HG02610 (cell line): ENCODE measurements around the gene ADAMTSL3.

Experiments
- ATAC-seq: cut with Tn5 transposase; IDR thresholded peaks from one replicate; pipeline ENCODE4 v1.9.1; 2021; ENCODE audit warnings: mild to moderate bottlenecking, moderate library complexity; ENCODE audit not compliant: unreplicated experiment

The ADAMTSL3 gene

DNA sequence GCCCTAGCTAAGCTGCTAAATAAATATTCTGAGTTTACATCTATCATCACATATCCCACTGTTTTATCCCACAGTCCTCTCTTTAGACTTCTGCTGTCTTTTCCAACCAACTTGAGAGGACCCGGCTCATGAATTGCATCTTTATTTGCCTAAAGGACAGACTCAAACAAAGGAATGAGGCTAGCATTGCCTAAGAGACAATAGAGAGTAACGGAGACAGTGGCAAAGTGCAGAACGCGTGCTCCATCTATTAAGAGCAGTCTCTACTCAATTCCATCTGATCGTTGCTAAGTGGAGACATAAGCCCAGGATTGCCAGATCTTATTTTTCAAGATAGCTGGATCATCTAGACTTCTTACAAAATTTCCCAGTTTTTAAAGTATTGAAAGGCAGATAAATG is 2.3 kb downstream of the ADAMTSL3 start:
- no peak for ATAC-seq

DNA sequence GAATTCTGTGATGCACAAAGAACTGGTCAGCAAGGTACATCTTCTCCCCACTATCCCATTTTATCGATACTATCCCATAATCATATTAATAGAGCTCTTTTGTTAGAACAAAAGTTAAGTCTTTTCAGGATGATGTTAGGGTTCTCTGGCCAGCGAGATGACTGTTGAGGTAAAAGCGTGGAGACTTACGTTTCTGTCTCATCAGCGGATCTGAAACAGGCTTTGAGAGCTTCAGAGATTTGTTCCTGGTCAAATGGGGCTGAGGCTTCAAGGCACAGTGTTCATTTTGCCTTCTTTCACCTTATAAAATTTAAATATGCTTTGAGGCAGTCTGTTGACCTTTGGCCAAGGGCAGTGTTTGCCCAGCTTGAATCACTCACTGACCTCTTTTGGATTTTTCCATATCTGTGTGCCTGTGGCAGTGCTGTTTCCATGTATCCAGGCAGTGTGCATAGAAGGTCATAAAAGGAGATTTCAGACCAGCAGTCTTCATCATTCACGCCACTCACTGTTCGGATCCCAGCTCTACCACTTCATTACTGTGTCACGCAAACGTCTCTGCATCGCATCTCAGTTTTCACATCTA is 3.1 kb downstream of the ADAMTSL3 start:
- ATAC-seq: no peak

DNA sequence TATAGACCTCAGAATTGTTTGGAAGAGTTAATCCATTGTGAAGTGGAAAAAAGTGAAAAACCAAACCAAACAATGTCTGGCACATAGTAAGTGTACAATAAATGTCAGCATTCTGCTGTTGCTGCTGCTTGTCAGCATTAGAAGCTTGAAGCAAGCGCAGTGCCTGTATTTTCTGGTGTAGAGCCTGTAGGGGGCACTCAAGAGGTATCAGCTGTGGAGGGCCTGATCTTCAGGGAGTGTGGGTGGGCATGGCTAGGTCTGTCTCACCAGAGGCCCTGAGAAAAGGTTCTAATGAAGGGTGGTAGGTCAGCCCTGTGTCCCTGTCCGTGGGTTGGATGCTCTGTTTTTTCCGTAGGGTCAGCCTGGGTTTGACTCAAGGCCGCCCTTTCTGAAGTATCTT is 3.6 kb downstream of the ADAMTSL3 start:
- ATAC-seq: no peak

DNA sequence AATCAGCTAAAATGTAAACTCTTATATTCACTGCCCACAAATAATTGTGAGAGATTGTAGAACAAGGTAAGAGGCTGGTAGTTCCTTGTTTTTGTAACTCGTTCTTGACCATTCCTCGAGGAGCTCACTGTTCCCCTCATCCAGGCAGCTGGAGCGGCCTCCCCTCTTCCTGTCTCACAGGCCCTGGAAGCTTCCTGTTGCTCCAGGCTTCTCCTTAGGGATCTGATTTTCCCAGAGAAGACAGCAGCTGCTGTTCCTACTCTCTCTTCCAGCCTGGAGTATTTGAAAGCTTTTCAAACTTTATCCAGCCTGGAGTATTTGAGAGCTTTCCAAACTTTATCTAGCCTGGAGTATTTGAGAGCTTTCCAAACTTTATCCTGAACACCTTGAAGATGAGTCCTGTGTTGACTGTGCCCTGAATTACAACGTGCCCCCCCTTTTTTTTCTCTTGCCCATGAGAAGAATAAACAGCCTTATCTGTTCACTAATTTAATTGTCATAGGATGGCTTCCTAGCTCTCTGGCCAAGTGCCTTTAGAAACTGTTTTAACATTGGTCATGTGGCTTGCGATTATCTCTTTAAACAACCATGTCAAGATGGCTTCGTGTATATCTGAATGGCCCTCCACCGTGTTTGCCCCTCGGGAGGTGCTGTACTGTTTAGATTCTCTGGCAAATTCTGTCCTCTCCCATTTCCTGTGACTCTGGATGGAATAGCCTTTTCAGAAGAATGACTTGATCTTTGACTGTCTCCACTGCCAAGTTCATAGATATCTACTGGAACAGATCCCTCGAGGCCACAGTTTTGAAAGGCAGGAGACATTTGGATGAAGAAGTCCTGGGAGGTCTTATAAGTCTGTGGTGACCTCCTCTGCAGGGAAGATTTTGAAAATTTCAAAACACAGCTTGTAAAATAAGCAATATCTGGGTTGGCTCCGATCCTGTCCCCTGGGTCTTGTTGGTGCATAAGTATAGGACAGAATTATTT is 4.8 kb downstream of the ADAMTSL3 start:
- ATAC-seq: no peak

DNA sequence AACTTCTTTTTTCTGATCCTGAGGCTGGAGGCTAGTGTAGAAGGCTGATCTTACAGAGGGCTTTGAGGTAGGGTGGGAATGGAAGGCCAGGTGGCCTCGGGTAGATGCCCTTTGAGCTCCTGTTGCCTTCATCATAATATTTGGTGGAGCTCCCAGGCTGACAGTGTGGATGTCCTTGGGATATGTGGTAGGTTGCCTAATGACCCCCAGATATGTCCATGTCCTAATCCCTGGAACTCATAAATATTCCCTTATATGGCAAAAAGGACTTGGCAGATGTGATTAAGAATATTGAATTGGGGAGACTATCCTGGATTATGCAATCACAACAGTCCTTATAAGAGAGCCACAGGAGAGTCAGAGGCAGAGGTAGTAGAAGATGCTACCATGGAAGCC is 5.5 kb downstream of the ADAMTSL3 start:
- no peak for ATAC-seq

DNA sequence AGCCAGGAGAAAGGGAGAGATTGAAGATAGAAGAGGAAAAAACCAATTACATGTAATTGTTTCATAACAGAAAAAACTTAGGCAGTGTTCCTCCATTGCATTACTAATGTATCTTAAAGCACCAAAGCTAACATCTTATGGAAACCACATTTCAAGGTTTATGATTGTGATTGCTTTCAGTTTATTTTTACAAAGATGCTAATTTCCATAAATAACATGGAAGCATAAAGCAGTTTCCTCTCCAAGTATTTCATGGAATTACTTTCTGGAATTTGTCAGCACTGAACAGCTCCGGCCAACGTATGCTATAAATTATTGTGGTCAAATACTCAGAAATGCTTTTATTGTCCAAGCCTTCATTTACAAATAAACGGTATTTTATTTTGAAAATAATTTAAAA is 11.6 kb downstream of the ADAMTSL3 start:
- no peak for ATAC-seq

DNA sequence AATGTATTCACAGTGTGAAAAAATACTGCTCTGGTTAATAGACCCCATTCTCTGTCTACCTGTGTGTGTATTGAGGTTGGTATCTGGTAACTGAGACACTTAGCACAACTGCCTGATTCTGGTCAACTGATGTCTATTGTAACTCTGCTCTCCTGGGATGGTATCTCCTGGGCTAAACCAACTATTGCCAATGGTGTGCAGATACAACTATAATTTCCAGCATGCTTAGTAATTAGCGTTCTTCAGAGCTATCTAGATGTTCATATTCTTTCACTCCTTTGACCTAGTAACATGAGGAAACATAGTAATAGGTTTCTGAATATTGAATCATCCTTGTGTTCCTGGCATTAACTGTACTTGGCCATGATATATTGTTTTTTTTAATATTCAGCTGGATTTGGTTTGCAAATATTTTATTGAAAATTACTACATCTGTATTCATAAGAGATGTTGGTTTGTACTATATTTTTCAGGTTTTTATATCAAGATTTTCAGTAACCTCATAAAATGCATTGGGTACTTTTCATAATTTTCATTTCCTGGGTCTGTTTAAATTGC is 16.8 kb downstream of the ADAMTSL3 start:
- ATAC-seq: no peak

DNA sequence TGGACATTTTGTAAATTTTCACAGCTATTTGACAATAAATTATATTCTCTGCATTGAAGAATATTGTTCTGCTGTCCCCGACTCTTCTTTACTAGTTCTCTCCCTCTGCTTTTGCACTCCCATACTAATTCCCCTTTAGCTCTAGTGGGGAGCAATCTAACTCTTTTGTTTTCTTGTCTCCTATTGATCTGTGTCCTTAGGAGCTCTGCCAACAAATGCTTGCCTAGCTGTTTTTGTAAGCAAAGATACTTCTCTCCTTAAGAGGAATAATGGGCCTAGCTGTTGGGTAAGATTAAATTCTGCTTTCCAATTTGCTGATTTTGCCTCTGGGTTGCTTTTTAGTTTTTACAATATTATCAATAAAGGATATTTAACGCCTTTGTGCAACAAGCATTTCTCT is 17.7 kb downstream of the ADAMTSL3 start:
- ATAC-seq: no peak

DNA sequence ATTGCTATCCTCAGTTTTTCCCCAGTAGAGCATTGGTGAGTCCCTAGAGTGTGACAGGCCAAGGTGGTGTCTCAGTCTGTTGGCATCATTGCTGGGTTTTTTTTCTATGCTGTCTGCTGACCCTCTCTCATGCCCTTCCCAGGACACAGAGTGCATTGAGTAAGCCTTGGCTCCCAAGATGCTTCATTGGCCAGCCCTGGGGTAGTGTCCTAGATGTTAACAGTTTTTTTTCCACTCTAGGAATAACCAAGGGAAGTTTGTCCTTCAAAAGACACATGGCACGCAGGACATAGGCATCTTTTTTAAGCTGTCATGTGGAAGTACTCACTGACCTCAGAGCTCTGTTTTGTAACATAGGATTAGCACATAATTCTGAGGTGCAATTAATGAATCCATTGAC is 19.5 kb downstream of the ADAMTSL3 start:
- no peak for ATAC-seq

DNA sequence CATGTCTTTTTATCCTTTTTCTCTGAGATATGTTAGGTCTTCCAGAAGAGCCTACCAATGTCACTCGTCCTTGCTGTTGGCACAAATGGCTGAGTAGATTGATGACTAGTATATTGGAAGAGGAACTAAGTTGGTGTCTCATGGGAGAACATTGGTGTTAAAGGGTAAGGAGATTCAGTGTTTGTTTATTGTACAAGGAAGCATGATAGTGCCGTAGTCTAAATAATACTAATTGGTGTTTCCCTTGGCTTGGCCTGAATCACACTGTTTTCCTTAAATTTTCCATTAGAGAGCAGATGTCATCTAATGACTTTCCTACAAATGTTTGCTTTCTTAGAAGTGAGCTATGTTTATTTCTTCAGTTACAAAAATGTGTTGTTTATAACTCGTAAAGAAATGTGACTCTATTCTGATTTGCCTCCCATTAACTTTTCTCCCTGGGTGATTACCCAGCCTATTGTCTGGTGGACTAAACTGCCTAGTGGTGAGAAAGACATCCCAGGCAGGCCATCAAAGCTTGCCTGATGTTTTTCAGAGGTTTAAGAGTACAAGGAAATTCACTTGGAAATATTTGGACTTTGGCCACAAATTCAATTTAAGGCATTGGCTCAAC is 28.7 kb downstream of the ADAMTSL3 start:
- ATAC-seq: no peak

DNA sequence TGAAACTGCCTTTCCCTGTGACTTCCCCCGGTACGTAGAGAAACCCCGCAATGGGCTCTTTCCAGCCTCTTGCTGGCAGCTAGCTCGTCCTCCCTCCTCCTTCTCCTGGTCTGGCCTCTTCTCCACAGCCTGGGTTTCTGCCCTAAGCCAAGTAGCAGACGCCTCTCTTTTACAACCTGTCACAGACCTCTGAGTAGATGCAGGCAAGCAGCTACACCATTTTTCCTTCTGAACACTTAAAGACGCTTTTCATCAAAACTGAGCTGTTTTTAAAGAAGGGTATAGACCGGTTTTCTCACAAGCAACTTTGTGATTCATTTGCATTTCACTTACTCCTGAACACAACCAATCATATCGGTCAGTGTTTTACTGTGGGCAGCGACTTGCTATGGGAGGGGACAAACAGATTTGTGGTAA is 32.0 kb downstream of the ADAMTSL3 start:
- ATAC-seq: no peak

DNA sequence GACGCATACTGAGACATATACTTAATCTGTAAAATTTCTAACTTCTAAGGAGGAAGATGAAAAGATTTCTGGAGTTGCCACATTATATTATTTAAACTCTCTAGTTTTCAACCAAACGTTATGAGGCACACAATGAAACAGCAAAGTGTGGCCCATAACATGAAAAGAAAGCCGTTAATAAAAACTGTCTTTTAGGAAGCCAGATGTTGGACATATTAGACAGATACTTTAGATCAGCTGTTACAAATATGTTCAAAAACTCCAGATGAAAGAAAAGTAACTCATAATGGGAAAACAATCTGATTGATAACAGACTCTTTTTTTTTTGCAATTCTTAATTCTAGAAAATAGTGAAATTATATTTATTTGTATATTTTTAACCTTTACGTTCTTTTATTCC is 34.3 kb downstream of the ADAMTSL3 start:
- no peak for ATAC-seq

DNA sequence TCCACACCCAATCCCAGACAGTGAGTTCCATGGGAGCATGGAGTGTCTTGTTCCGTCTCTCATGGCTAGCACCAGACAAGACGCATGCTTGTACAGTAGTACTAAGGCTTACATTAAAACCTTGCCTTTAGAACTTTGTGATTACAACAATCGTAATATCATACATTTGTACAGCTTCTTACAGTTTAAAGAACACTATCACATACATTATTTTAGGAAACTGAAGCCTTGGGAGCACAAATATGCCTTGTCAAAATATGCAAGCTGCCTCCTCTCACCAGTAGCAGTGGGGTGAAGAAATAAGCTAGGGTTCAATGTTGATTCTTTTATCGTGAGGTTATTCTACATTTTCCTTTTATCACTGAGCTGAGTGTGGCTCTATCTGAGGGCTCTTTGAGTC is 36.8 kb downstream of the ADAMTSL3 start:
- ATAC-seq: no peak

DNA sequence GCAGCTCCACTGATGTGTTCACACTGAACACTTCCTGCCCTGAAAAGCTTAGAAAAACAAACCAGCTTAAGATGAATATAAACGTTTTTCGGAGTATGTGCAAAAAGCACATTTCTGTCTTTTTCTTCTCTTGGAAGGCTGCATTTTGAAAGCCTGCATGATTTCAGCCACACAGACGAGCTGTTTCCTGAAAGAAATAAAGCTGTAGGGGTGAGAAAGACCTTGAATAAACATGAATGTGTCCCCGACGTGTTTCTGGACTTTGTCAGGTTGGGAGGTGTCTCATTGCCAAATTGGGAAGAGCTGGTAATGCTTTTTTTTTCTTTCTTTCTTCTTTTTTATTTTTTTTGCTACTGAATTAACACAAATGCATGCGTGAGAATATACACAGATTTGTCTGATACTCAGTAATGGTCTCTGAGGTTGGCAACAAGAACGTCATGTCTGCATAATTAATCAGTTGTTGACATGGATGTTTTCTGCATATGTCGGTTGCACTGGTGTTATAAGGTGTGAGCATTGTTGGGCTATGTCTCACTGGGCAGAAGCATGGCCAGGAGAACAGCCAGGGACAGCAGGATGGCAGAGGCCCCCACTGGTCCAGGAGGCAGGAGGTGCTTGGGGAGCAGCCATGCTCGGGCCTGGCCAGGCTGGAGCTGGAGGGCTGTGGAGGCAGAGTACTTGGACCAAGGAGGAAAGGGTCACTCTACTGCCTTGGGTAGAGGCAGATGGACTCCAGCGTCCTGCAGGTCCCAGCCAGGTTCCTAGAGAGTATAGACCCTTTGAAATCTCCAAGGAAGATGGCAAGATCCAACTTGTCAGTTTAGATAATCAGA is 39.0 kb downstream of the ADAMTSL3 start:
- no peak for ATAC-seq

DNA sequence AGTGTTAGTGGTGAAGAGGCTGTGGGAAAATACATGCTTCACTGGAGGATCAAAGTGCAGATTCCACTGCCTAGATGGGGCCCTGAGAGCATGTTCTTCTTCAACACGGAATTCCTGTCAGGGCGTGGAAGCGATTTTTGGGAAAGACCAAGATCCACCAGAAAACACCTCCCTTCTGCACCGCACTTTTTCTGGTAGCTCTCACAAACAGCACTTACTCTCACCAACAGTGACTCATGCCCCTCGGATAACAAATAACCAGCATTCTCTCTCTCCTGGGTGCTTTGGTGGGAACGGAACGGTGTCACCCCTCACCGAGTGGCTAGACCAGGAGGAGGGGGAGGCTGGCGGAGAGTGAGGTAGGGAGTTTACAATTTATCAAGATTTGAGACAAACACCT is 40.1 kb downstream of the ADAMTSL3 start:
- ATAC-seq: no peak

DNA sequence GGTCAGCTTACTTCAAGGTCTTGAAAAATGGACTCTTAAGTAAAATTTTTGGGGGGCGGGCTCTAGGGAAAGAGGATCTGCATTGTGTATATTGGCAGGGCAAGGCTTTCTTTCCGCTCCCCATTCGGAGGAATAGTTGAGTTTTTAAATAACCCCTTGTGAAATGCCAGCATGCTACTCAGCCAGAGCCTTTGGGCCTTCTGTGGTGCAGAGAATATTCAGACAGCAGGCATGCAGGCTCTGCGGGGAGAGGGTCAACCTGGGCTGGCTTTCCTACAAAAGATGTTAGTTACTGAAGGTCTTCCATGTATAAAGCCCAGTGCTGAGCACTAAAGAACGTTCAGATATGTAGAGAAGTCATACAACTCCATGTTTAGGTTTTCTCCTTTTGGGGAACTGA is 40.6 kb downstream of the ADAMTSL3 start:
- no peak for ATAC-seq

DNA sequence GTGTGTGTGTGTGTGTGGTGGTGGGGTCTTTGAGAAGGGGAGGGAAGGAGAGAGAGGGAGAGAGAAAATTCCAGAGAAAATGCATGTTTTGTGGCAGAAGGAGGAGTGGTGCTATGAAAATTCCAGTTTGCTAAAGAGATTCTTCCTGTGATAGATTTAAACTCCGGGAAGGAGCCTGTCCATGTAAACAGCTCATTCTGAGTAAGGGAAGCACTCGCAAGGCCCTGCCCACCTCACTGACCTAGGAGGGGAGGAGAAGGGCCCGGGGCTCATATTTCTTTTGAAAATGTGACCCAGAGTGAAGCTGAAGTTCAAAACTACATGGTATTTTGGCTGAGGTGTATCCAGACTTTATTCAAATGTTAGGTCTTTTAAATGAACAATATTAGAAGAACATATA is 41.3 kb downstream of the ADAMTSL3 start:
- no peak for ATAC-seq

DNA sequence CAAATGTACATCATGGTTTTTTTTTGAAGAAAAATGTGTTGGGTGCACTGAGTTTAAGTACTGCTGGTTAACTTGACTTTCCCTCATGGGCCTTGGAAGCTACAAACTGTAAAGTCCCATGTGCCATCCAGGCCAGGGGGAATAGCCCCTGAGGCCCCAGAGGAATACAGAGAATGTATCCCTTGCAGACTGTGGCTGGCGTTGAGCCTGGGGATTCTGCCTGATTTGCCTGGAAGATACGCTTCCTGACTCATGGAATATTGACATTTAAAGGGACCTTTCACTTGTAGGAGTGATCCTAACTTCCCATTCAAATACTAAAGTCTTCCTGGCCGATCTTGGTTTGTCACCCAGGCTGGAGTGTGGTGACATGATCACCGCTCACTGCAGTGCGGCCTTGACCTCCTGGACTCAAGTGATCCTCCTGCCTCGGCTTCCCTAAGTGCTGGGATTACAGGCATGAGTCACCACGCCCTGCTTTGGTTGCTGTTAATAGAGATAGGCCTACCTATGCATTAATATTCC is 42.0 kb downstream of the ADAMTSL3 start:
- no peak for ATAC-seq

DNA sequence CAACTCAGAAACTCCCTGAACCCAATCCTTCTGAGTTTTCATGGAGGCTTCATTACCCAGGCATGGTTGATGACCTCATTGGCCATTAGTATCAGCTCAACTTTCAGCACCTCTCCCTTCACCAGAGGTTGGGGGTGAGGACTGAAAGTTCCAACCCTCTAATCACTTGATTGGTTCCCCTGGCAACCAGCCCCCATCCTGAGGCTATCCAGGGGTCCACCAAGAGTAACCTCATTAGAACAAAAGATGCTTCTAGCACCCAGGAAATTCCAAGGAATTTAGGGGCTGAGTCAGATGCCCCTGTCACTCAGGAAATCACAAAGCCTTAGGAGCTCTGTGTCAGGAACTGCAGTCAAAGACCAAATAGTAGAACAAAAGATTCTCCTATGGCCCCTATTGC is 43.8 kb downstream of the ADAMTSL3 start:
- ATAC-seq: no peak

DNA sequence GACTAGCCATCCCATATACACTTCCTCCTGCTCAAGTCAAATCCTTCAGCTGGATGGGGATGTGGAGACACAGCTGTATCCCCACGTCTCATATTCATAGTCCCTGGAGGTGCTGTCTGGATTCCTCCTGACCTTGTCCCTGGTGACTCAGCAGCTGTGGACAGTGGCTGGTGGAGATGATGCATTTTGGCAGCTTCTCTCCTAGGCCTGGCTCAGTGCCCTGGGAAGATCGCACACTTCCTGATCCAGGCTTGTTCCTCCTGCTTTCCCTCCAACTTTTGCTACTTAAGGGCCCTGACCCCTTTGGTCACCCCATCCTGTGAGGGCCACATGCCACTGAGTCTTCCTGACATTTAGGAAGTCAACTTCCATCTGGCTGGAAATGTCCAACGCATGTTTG is 44.4 kb downstream of the ADAMTSL3 start:
- ATAC-seq: no peak

DNA sequence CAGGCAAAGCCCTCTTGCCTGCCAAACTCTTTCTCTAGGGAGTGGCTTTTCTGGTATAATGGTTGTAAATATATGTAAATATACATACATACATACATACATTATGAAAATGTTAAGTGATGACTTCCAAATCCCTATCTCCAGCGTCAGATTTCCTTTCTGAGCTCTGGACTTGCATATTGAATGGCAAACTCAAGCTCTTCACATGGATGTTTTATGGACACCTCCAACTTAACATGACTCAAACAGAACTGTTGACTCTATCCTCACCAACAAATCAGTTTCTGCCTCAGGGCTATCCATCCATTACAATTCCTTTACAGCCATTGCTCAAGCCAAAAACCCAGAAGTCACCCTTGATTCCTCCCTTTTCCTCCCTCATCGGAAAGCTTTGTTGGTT is 45.1 kb downstream of the ADAMTSL3 start:
- no peak for ATAC-seq
